DMS53 (cell line): Measurements from ENCODE around the gene FZD2.
"Not testable (repeated sequence)": the region's sequence is repeated elsewhere in the genome, so short reads cannot be mapped to it uniquely, and the experiment has no call there.

Experiments
- DNase-seq: peaks from one replicate; lab custom pipeline; 2025; lab: John Stamatoyannopoulos, UW

Gene FZD2

GRCh38 chr17:44556832-44557606 lies at the start of gene FZD2:
Gene FZD2, plus strand, starts transcription at chr17:44557484. Its CDS starts 205 bp downstream, at chr17:44557689.
- DNase-seq, result peak; percentile 54

- DNase-seq, result peak; percentile 46
Measured at GRCh38 chr17:44511241-44512134, 45.8 kb upstream of the FZD2 start.

- no peak for DNase-seq
Measured at GRCh38 chr17:44518032-44518431, 39.3 kb upstream of the FZD2 start.

- peak; percentile 92 for DNase-seq
Measured at GRCh38 chr17:44522883-44523671, 34.2 kb upstream of the FZD2 start.

- DNase-seq, result peak; percentile 53
Measured at GRCh38 chr17:44523672-44523972, 33.7 kb upstream of the FZD2 start.

- no peak for DNase-seq
Measured at GRCh38 chr17:44527102-44527501, 30.2 kb upstream of the FZD2 start.

GRCh38 chr17:44527954-44528353 lies 29.3 kb upstream of the FZD2 start:
- no peak for DNase-seq

- DNase-seq, result peak; percentile 23
Measured at GRCh38 chr17:44529864-44530263, 27.4 kb upstream of the FZD2 start.

GRCh38 chr17:44530896-44531418 lies 26.3 kb upstream of the FZD2 start:
- DNase-seq, result no peak

GRCh38 chr17:44533533-44534246 lies 23.6 kb upstream of the FZD2 start:
- peak; percentile 94 for DNase-seq

- DNase-seq, result no peak
Measured at GRCh38 chr17:44536090-44536953, 21.0 kb upstream of the FZD2 start.

GRCh38 chr17:44537922-44538321 lies 19.4 kb upstream of the FZD2 start:
- DNase-seq, result not testable (repeated sequence)

- no peak for DNase-seq
Measured at GRCh38 chr17:44539673-44540072, 17.6 kb upstream of the FZD2 start.

GRCh38 chr17:44540246-44541084 lies 16.8 kb upstream of the FZD2 start:
- no peak for DNase-seq

- DNase-seq, result no peak
Measured at GRCh38 chr17:44541884-44542581, 15.3 kb upstream of the FZD2 start.

GRCh38 chr17:44543213-44543904 lies 13.9 kb upstream of the FZD2 start:
- DNase-seq, result no peak

- DNase-seq, result no peak
Measured at GRCh38 chr17:44543905-44544523, 13.3 kb upstream of the FZD2 start.
